ENCODE measurements around the gene RACGAP1.

Gene RACGAP1

GRCh38 chr12:49952391-49953055 is 72.8 kb downstream of the RACGAP1 start:
- ATAC-seq (ENCODE audit: low read depth), result no peak
- DNase-seq (ENCODE audit: low spot score), result peak; percentile 19
- TF ChIP-seq CTCF (IDR thresholded peaks at IDR 0.05; ENCODE audit: poor library complexity, severe bottlenecking), result no peak
- Histone ChIP-seq H3K27me3 (ENCODE audit: insufficient read depth, poor library complexity, severe bottlenecking) (no peaks in the 10 kb centered on the region), H3K27ac (ENCODE audit: poor library complexity, severe bottlenecking) (no peak overlapping the region), H3K4me3 (ENCODE audit: severe bottlenecking) (no peak overlapping the region), H3K4me1 (ENCODE audit: insufficient read depth, poor library complexity, severe bottlenecking) (no peaks in the 10 kb centered on the region), H3K9me3 (ENCODE audit: severe bottlenecking) (no peaks in the 10 kb centered on the region), H3K36me3 (ENCODE audit: low read depth) (no peaks in the 10 kb centered on the region)

GRCh38 chr12:49951411-49952240 is 73.7 kb downstream of the RACGAP1 start:
- Histone ChIP-seq H3K36me3 (ENCODE audit: low read depth) (no peaks in the 10 kb centered on the region), H3K27ac (ENCODE audit: poor library complexity, severe bottlenecking) (no peak overlapping the region), H3K4me3 (ENCODE audit: severe bottlenecking) (no peak overlapping the region), H3K4me1 (ENCODE audit: insufficient read depth, poor library complexity, severe bottlenecking) (no peaks in the 10 kb centered on the region), H3K27me3 (ENCODE audit: insufficient read depth, poor library complexity, severe bottlenecking) (no peaks in the 10 kb centered on the region), H3K9me3 (ENCODE audit: severe bottlenecking) (no peaks in the 10 kb centered on the region)
- ATAC-seq (ENCODE audit: low read depth) (no peak), DNase-seq (ENCODE audit: low spot score) (peak; percentile 31)
- TF ChIP-seq CTCF (IDR thresholded peaks at IDR 0.05; ENCODE audit: poor library complexity, severe bottlenecking), result no peak

- Histone ChIP-seq H3K4me3 (ENCODE audit: severe bottlenecking) (no peak within 1 kb of the TSS), H3K36me3 (ENCODE audit: low read depth) (no peaks in the 10 kb centered on the region), H3K9me3 (ENCODE audit: severe bottlenecking) (no peaks in the 10 kb centered on the region), H3K4me1 (ENCODE audit: insufficient read depth, poor library complexity, severe bottlenecking) (no peaks in the 10 kb centered on the region), H3K27ac (ENCODE audit: poor library complexity, severe bottlenecking) (no peak within 1 kb of the TSS), H3K27me3 (ENCODE audit: insufficient read depth, poor library complexity, severe bottlenecking) (no peaks in the 10 kb centered on the region)
- ATAC-seq (ENCODE audit: low read depth) (no peak), DNase-seq (ENCODE audit: low spot score) (peak; percentile 31)
- TF ChIP-seq CTCF (IDR thresholded peaks at IDR 0.05; ENCODE audit: poor library complexity, severe bottlenecking), result no peak
Observed at GRCh38 chr12:49950273-49951251, 74.7 kb downstream of the RACGAP1 start, which contains the start of gene AQP2. Gene AQP2 (plus strand): TSS chr12:49950737. CDS start chr12:49950831, 94 bp downstream.

GRCh38 chr12:49949866-49950265 is 75.4 kb downstream of the RACGAP1 start:
- H3K4me1 ChIP-seq (ENCODE audit: insufficient read depth, poor library complexity, severe bottlenecking), result no peaks in the 10 kb centered on the region
- ATAC-seq (ENCODE audit: low read depth), result no peak
- no peaks in the 10 kb centered on the region for H3K27me3 ChIP-seq (ENCODE audit: insufficient read depth, poor library complexity, severe bottlenecking)
- H3K4me3 ChIP-seq (ENCODE audit: severe bottlenecking), result no peak overlapping the region
- no peaks in the 10 kb centered on the region for H3K36me3 ChIP-seq (ENCODE audit: low read depth)
- no peaks in the 10 kb centered on the region for H3K9me3 ChIP-seq (ENCODE audit: severe bottlenecking)
- no peak for TF ChIP-seq CTCF (IDR thresholded peaks at IDR 0.05; ENCODE audit: poor library complexity, severe bottlenecking)
- H3K27ac ChIP-seq (ENCODE audit: poor library complexity, severe bottlenecking), result no peak overlapping the region
- DNase-seq (ENCODE audit: low spot score), result peak; percentile 15
